Stimulated activated CD4-positive, alpha-beta T cell treated with anti-CD3 and anti-CD28 coated beads, Interleukin-4, amount 100 ng/mL, for 4 hours (primary cell): Measurements from ENCODE around the gene TTC7B.

Source experiments
- DNase-seq, 2 experiments: peaks; one replicate each; pipeline ENCODE4 v3.0.0-alpha.2; 2020

The TTC7B gene

GRCh38 chr14:90571149-90571947 lies 244.9 kb downstream of the TTC7B start:
- DNase-seq: no peak

DNA sequence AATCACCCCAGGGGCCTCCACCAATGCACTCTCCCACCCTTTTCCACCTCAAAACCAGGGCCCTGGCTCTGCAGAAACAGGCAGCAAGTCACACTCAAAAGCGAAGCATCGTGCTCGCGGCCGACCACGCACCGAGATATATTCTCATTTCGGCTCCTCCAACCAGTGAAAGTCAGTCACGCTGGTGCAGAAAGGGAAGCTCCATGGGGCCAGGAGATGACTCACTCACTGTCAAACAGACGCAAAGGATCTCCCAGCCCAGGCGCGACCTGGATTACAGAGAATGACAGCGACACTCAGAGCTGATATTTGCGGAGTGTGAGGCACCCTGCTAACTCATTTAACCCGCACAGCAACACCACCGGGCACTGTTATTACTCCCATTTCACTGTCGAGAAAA lies 245.8 kb downstream of the TTC7B start:
- no peak for DNase-seq

DNA sequence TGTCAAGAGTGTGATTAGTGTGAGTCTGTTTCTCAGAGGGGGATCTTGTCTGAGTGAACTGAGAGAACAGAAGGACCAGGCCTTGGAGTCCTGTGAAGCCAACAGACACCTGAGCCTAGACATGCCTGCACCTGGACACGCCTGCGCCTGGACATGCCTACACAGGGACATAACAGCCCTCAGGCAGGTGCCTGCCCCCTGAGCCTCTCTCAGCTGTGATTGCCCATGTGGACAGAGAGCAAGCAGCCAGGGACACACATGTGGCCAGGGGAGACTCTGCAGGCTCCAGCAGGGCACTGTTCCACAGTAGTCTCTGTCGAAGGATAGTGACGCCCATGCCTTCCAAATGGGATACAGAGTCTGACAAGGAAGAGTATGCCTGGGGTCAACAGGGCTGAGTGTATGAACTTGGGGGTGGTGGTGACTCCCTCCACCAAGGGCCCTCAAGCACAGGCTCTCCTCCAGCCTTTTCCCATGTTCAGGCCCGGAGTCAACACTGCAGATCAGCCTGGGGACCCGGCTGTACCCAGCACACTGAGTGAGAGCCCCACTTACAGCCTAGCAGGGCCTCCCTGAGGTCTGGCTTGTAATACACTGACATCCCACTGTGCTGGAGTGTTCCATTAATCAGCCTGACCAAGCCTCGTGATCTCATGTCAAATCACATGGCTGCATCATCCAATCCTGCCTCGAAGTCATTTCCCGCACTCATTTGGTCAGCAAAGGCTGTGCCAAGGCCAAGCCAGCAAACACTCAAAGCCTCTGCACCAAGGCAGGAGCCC lies 246.4 kb downstream of the TTC7B start:
- DNase-seq: no peak

GRCh38 chr14:90569201-90569600 lies 247.0 kb downstream of the TTC7B start:
- DNase-seq: no peak

DNA sequence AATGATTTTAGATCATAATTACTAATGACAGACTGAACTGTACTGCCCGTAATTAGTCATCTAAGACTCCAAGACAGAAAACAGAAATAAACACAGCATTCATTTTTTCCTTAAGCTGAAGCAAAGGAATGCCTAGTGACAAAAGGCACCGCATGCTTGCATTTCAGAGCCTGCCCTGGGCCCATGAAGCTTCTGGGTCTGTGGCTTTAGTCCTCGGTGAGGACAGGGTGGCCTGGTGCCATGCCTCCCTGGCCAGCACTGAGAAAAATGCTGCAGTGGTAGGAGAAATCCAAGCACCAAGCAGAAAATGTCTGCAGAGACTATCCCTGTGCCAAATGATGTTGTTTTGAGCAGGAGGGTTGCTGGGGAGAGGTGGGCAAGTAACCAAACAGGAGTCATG lies 247.8 kb downstream of the TTC7B start:
- DNase-seq: no peak

DNA sequence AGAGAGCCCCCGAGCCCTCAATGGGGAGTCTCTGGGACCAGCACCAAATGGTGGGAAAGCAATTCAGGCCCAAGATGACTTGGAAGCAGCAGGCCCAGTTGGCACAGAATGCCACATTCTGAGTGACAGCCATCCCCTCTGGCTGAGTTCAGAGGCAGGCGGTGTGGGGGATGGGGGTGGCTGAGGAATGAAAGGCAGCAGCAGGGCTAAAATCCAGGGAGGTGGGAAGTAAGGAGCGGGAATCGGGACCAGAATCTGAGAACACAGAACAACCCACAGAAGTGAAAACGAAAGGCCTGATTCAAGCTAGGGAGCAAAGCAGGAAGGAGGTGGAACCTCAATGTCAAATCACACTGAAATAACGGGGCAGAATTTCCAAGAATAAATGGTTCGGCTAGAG lies 248.2 kb downstream of the TTC7B start:
- DNase-seq: no peak

DNA sequence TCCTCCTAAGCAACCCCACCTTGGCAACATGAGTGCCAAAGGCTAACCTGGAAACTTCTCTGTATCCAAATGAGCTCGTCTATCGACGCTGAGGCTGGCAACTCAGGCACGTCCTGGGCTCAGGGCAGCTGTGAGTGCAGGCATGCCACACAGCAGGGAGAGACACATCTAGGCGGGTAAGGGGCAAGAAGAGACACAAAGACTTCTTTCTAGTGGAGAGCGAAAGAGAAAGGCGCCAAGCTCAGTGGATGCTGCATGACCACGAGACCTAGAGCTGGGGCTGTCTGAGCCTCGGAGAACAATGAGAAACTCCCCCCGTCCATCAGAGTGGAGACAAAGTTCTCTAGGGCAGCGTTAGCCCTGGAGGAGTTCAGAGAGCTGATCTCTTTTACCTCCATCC lies 249.0 kb downstream of the TTC7B start:
- DNase-seq: no peak

DNA sequence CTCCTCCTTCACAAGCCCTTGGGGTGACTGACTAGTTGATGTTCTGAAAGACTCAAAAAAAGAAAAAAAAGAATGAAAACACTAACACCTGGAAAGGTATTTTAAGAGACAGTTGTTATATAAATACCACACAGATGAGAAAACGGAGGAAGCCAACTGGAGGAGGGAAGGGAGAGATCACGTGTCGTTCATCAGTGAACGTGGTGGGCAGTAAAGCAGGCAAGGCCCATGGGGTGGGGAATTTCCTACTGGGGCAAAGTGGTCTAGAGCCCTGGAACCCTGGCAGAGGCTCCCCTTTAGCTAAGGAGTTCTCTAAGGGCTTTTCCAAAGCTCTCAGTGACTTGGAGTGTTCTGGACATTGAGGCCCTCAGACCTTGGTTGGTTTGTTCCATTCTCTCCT lies 249.7 kb downstream of the TTC7B start:
- no peak for DNase-seq

- DNase-seq: no peak
Observed at GRCh38 chr14:90564496-90564895, 251.7 kb downstream of the TTC7B start.

GRCh38 chr14:90562652-90563051 lies 253.6 kb downstream of the TTC7B start:
- no peak for DNase-seq

GRCh38 chr14:90561920-90562319 lies 254.3 kb downstream of the TTC7B start:
- DNase-seq: no peak

GRCh38 chr14:90560991-90561390 lies 255.2 kb downstream of the TTC7B start:
- DNase-seq: no peak

DNA sequence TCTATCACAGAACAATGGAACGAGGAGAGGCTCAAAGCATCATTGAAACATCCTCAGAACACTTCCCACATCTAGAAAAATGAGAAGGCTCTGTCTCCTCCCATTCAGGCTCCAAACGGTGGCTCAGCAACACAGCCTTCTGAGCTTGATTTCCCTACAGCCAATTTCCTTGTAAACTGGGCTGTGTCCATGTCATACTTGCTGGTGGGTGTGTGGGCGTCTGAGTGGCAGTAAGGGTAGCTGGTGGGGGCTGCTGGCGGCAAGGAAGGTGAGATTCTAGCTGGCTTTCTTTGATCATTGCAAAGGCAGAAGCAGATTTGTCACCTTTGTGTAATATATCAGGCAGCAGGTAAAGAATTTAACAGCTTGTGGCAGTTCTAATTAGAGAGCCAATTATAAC lies 255.7 kb downstream of the TTC7B start:
- no peak for DNase-seq

DNA sequence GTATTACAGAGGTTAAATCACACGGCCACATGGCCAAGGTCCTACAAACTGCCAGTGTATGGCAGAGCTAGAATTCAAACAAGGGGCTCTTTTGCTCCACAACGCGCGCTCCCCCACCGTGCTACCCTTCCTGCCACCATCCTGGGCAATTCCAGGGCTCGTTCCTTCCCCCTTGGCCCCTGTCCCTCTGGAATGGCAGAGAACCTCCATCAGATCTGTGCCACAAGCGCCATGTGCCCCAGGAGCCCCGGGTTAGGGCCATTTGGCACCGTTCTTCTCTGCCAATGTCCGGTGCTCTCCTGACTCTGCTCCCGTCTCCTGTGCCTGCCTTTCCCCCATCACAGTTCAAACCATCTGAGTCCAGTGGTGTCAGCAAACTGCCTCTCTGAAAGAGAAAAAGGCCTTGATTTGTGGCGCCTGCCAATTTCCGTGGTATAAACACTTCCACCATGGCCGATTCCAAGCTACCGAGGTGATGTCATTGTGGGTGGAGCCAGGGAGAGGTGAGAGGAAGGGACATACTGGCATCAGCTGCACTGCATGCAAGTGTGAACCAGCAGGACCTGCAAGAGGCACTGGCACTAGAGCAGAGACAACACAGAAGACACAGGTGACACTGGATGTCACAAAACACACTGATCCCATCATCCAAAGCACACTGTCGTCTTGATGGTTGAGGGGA lies 256.3 kb downstream of the TTC7B start:
- DNase-seq: no peak

- DNase-seq: no peak
Observed at GRCh38 chr14:90558983-90559590, 257.1 kb downstream of the TTC7B start.

DNA sequence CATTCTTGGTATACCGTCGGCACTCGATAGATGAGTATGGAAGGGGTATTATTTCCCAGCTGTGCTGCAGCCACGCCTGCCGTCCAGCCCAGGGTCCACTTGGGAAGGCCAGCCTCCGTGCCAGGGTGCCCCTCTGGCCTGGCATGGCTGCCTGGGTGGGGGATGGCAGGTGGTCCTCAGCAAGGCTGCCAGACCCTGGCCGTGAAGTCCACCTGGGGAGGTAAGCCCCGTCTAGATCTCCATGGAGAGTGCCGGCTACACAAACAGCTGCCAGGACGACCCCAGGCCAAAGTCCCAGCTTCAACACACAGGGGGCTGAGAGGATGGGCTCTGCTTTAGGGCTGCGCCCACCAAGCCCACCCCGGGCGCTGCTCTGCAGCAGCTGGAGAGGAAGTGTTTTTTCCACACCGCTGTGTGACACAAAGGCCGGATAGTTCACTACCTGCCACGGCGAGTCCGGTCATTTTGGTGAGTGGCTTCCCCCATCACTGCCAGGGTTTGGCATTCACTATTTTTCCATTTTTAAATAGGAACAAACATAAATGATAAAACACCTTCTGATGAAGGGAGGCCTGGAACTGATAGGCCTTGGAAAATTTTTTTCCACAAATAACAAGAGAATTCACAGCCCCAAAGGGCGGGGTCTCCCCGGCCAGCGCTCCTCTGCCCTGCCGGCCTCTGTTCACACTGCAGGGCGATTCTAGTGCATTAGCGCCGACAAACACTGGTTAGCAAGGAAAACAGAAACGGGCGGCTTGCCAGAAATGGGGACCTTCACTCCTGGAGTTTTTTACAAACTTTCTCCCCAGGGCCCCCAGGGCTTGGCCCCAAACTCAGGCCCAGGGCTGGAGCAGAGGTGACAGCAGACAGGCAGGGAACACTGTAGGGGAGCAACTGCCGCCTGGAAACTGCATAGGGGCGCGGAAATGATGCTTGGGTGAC lies 257.9 kb downstream of the TTC7B start:
- no peak for DNase-seq

DNA sequence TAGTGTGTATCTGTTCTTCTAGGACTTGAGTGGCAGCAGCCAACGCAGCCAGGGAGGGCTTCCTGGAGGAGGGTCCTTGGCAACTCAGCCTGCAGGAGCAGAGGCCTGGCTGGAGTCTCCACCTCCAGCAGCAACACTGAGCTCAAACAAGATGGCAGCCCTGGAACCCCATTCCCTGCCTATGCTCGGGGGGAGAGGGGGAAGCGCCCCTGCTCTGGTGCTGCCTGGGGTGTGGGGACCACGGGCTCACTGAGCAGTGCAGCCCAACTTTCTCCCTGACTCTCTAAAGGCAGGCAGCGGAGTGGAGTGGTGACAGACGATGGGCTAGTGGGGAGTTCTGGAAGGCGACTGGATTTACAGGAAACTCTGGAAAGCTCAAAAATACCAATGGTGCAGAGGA lies 258.7 kb downstream of the TTC7B start:
- no peak for DNase-seq

DNA sequence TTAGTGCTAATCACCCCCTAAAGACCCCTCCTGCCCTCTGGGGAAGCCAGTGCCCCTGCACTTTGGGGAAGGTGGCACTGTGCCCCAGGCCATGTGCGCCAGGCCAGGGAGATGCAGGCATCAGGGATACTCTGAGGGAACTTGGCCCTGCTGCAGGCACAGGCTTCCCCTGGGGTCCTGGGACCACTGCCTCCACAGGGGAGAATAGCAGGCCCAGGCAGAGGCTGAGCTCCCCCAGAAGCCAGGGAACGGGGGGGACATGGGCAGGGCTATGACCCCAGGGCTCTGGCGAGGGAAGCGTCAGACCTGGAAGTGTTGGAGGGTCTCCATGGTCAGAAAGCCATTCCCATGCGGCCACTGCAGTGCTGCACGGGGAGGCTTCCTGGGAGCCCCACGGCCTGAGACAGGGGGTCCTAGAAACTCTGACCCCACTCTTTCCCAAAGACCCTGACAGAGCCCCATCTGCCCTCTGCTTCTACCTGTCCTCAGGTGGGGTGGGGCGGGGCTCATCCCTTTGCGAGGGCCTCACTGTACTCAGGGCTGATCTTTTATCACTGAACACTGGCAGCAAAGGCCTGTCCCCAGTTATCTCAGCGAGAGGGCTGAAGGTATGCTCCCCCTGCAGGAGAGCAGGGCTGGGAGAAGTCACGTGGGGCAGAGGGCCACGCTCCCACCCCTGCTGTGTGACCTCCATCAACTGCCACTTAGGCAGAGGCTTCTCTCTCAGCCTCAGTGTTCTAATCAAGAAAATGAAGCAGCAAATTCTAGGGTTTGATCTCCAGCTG lies 259.4 kb downstream of the TTC7B start:
- no peak for DNase-seq

GRCh38 chr14:90556012-90556477 lies 260.2 kb downstream of the TTC7B start:
- DNase-seq: no peak

- DNase-seq: no peak
Observed at GRCh38 chr14:90555126-90556011, 260.9 kb downstream of the TTC7B start.
